GM12864 (cell line): ENCODE data around the gene TMEM256.
A peak's percentile ranks its signal among the peaks of the same experiment; 100 is the strongest.

Experiments
- DNase-seq: peaks from one replicate; pipeline ENCODE4 v3.0.0-alpha.2; 2011; ENCODE audit warnings: low read depth
- H3K4me3 ChIP-seq: 2 replicates; pipeline ENCODE4 v1.5.1; 2011; ENCODE audit warnings: mild to moderate bottlenecking, low read depth, low read length, control low read depth
- CTCF ChIP-seq: IDR thresholded peaks from 2 replicates; pipeline ENCODE4 v1.5.1; 2011; ENCODE audit warnings: low read depth, mild to moderate bottlenecking, moderate library complexity, low read length, control low read depth, inconsistent platforms; ENCODE audit errors: missing control alignments

Gene TMEM256

GRCh38 chr17:7403727-7403976 lies 245 bp downstream of the TMEM256 start:
- no peak for DNase-seq
- H3K4me3 ChIP-seq = peak overlapping the region; percentile 92
- no peak for TF ChIP-seq CTCF

- H3K4me3 ChIP-seq = peak overlapping the region; percentile 92
- no peak for TF ChIP-seq CTCF
- DNase-seq = no peak
These were observed 712 bp downstream of the TMEM256 start for GRCh38 chr17:7403043-7403726.

GRCh38 chr17:7398612-7399011 lies 5.3 kb downstream of the TMEM256 start:
- no peak for TF ChIP-seq CTCF
- no peak overlapping the region for H3K4me3 ChIP-seq
- DNase-seq = no peak

- TF ChIP-seq CTCF = no peak
- no peak overlapping the region for H3K4me3 ChIP-seq
- no peak for DNase-seq
These were observed 7.8 kb downstream of the TMEM256 start for GRCh38 chr17:7396147-7396546.

GRCh38 chr17:7394452-7395191 lies 9.3 kb downstream of the TMEM256 start, which contains the start of gene PLSCR3:
PLSCR3 (minus strand) TSS chr17:7394525; CDS start chr17:7394110, 415 bp downstream.
- peak within 1 kb of the TSS; percentile 77 for H3K4me3 ChIP-seq
- peak; percentile 40 for DNase-seq
- peak; percentile 59 for TF ChIP-seq CTCF

GRCh38 chr17:7393613-7394451 lies 10.1 kb downstream of the TMEM256 start:
- peak overlapping the region; percentile 77 for H3K4me3 ChIP-seq
- no peak for DNase-seq
- no peak for TF ChIP-seq CTCF
